T-helper 2 cell treated with Interferon-gamma antibody and Interleukin-4, amounts not matched to agents 100 ng/mL and 5 ng/mL, for 36 hours (primary cell): ENCODE data around the gene ILDR2. TPM values are rescaled to one million over a fixed set of nuclear protein-coding genes. Genes with fewer than 3 reads are reported as not detected.

ENCODE experiments used
- intact Hi-C: fragments of 100-400 bp; cut with micrococcal nuclease; formaldehyde crosslinking; loops from one replicate; pipeline ENCODE4 v1.15.1; 2023
- total RNA-seq: library from RNA; stranded (reverse); gene quantifications from 2 replicates; pipeline ENCODE4 v1.2.3, GENCODE V29; 2022

The ILDR2 gene
- total RNA-seq, 1 donor from 2014 or later, result 8.5 TPM

- intact Hi-C loops, result no loop called here
Observed at GRCh38 chr1:166895766-166896165, 79.6 kb downstream of the ILDR2 start.

- intact Hi-C loops, result no loop called here
Observed at GRCh38 chr1:166889776-166890175, 85.6 kb downstream of the ILDR2 start.

GRCh38 chr1:166888373-166889111, 86.8 kb downstream of the ILDR2 start:
- intact Hi-C loops, result no loop called here

- intact Hi-C loops, result loop anchor here (2.0 kb wide), 1 partner anchor 22 kb away; no protein-coding TSS in a partner anchor
Observed at GRCh38 chr1:166884971-166885370, 90.4 kb downstream of the ILDR2 start.

- intact Hi-C loops, result loop anchor here (2.0 kb wide), 1 partner anchor 23 kb away; no protein-coding TSS in a partner anchor
Observed at GRCh38 chr1:166884040-166884642, 91.2 kb downstream of the ILDR2 start.

- intact Hi-C loops, result no loop called here
Observed at GRCh38 chr1:166882893-166883292, 92.4 kb downstream of the ILDR2 start.

GRCh38 chr1:166878173-166878917, 97.0 kb downstream of the ILDR2 start:
- intact Hi-C loops, result loop anchor here (10.0 kb wide), 4 partner anchors 566 to 1056 kb away; partner anchors contain the start of genes DCAF6, MPC2 and RCSD1

- intact Hi-C loops, result loop anchor here (1.0 to 10.0 kb wide), 8 partner anchors 34 to 1058 kb away; partner anchors contain the start of genes DCAF6, MPC2, POGK and POU2F1
Observed at GRCh38 chr1:166876540-166876838, 98.9 kb downstream of the ILDR2 start.

- intact Hi-C loops, result loop anchor here (1.0 to 10.0 kb wide), 8 partner anchors 35 to 1059 kb away; partner anchors contain the start of genes DCAF6, MPC2, POGK and POU2F1
Observed at GRCh38 chr1:166875734-166876539, 99.4 kb downstream of the ILDR2 start, which contains the start of gene TADA1. TADA1 (minus strand) TSS chr1:166876264; CDS start chr1:166876233, 31 bp downstream.

GRCh38 chr1:166875302-166875733, 100.0 kb downstream of the ILDR2 start:
- intact Hi-C loops, result loop anchor here (10.0 kb wide), 4 partner anchors 569 to 1059 kb away; partner anchors contain the start of genes DCAF6, MPC2 and RCSD1

GRCh38 chr1:166874464-166874863, 100.9 kb downstream of the ILDR2 start:
- intact Hi-C loops, result loop anchor here (10.0 kb wide), 4 partner anchors 570 to 1060 kb away; partner anchors contain the start of genes DCAF6, MPC2 and RCSD1

- intact Hi-C loops, result loop anchor here (10.0 kb wide), 4 partner anchors 574 to 1064 kb away; partner anchors contain the start of genes DCAF6, MPC2 and RCSD1
Observed at GRCh38 chr1:166870584-166870983, 104.8 kb downstream of the ILDR2 start.

GRCh38 chr1:166869318-166870099, 105.8 kb downstream of the ILDR2 start:
- intact Hi-C loops, result loop anchor here (10.0 kb wide), 4 partner anchors 575 to 1065 kb away; partner anchors contain the start of genes DCAF6, MPC2 and RCSD1

- intact Hi-C loops, result no loop called here
Observed at GRCh38 chr1:166868639-166869038, 106.7 kb downstream of the ILDR2 start.

GRCh38 chr1:166865926-166866325, 109.4 kb downstream of the ILDR2 start:
- intact Hi-C loops, result no loop called here

- intact Hi-C loops, result no loop called here
Observed at GRCh38 chr1:166859597-166859996, 115.7 kb downstream of the ILDR2 start.

- intact Hi-C loops, result no loop called here
Observed at GRCh38 chr1:166858726-166859419, 116.5 kb downstream of the ILDR2 start.
